ENCODE results near the gene IL1F10. TPM values are rescaled to one million over a fixed set of nuclear protein-coding genes. Genes with fewer than 3 reads are reported as not detected.

IL1F10 gene
- total and polyA plus RNA-seq, 2 of the 8 experiments (the other 6 are each of a cell fraction or from before 2014, with no cell fraction given), result not detected

GRCh38 chr2:113053666-113054065, 14.1 kb upstream of the IL1F10 start:
- ChIA-PET POLR2A (ENCODE audit: partially characterized antibody) (no interaction called here), CTCF (ENCODE audit: partially characterized antibody) (no interaction called here)
- FAIRE-seq, result no peak
- H3K4me1 ChIP-seq (replicated peaks in 1 of 4; ENCODE audit: control insufficient read depth in 3 of 4, insufficient read depth in 4 of 4, low read length in 3 of 4), result no peaks in the 10 kb centered on the region
- H2AFZ ChIP-seq (ENCODE audit: low read length), result no peak overlapping the region
- H2BK20ac ChIP-seq (ENCODE audit: low read length), result no peak overlapping the region
- peaks cover 23 to 34% of the 10 kb centered on the region in 2 experiments for H3K9me3 ChIP-seq (ENCODE audit: insufficient read depth in 2 of 2, low read depth in 1 of 2, low read length in 1 of 2)
- H2BK12ac ChIP-seq (ENCODE audit: low read depth, low read length), result no peak overlapping the region
- no peaks in the 10 kb centered on the region for H3K79me2 ChIP-seq (ENCODE audit: control insufficient read depth in 1 of 2, insufficient read depth in 2 of 2, low read length in 2 of 2)
- no peak for DNase-seq (ENCODE audit: low read depth in 1 of 2, low spot score in 2 of 2)
- H3K4me2 ChIP-seq (ENCODE audit: insufficient read depth in 1 of 2, low read depth in 2 of 2, low read length in 2 of 2), result no peak overlapping the region
- H4K91ac ChIP-seq (replicated peaks; ENCODE audit: insufficient read length, low read length), result no peak overlapping the region
- no peak overlapping the region for H2BK120ac ChIP-seq (replicated peaks; ENCODE audit: low read depth, low read length)
- no peaks in the 10 kb centered on the region for H3K27me3 ChIP-seq (replicated peaks in 1 of 4; ENCODE audit: control insufficient read depth in 3 of 4, extremely low read depth in 1 of 4, insufficient read depth in 3 of 4, low read length in 3 of 4)
- H3K18ac ChIP-seq (ENCODE audit: extremely low read depth, low read length), result no peak overlapping the region
- H3K27ac ChIP-seq (ENCODE audit: low read depth, low read length), result no peak overlapping the region
- no peaks in the 10 kb centered on the region for H3K79me1 ChIP-seq (ENCODE audit: low read depth, low read length)
- no peak overlapping the region for H3K14ac ChIP-seq (ENCODE audit: insufficient read length)
- no peak overlapping the region for H3K56ac ChIP-seq (replicated peaks; ENCODE audit: insufficient read length, low read depth, low read length)
- H2BK5ac ChIP-seq (ENCODE audit: low read depth, low read length), result no peak overlapping the region
- 84% methylated on average over 3 of the region's 3 CpGs; no CpG with 5 or more reads in 1 of the 2 experiments for WGBS, 2 experiments (ENCODE audit: extremely low coverage in 1 of 2, insufficient coverage in 1 of 2, insufficient read length in 1 of 2, insufficient replicate concordance in 2 of 2, low coverage in 1 of 2, low lambda C conversion rate in 2 of 2, missing lambda C conversion rate in 1 of 2)
- H4K20me1 ChIP-seq (replicated peaks in 1 of 2; ENCODE audit: control insufficient read depth in 1 of 2, insufficient read depth in 2 of 2, low read length in 2 of 2), result no peaks in the 10 kb centered on the region
- H4K5ac ChIP-seq (ENCODE audit: insufficient read length, low read depth, low read length), result no peak overlapping the region
- no peaks in the 10 kb centered on the region for H3K36me3 ChIP-seq (ENCODE audit: control insufficient read depth in 2 of 4, insufficient read depth in 4 of 4, low read length in 3 of 4)
- no peaks in the 10 kb centered on the region; the same call in 1 of the 2 replicates for H3K23me2 ChIP-seq (ENCODE audit: low read depth, low read length)
- H2AK5ac ChIP-seq (ENCODE audit: low read depth, low read length), result no peak overlapping the region
- no peak overlapping the region for H3K4me3 ChIP-seq (ENCODE audit: extremely low read depth in 1 of 4, insufficient read depth in 2 of 4, low read depth in 3 of 4, low read length in 4 of 4)
- H3K4ac ChIP-seq (replicated peaks; ENCODE audit: insufficient read length, low read depth, low read length), result no peak overlapping the region
- no peak overlapping the region for H4K8ac ChIP-seq (ENCODE audit: extremely low read depth, insufficient read depth, low read length)
- H3K23ac ChIP-seq (ENCODE audit: insufficient read length), result no peak overlapping the region
- H3K9ac ChIP-seq (replicated peaks in 1 of 4; ENCODE audit: extremely low read depth in 1 of 4, low read depth in 3 of 4, low read length in 3 of 4), result no peak overlapping the region
- H2BK15ac ChIP-seq (ENCODE audit: low read length), result no peak overlapping the region
- TF ChIP-seq SP1 (IDR thresholded peaks at IDR 0.05; ENCODE audit: low read depth, low read length) (no peak), PHF8 (conservative IDR thresholded peaks at IDR 0.05; ENCODE audit: low read depth, low read length) (no peak), TCF12 (IDR thresholded peaks at IDR 0.05; ENCODE audit: low read depth, low read length) (no peak), SAP30 (IDR thresholded peaks at IDR 0.05; ENCODE audit: insufficient read depth, insufficient replicate concordance, low read length) (no peak), RBBP5 (IDR thresholded peaks at IDR 0.05; ENCODE audit: borderline replicate concordance, low read depth, low read length) (no peak), ZNF274 (IDR thresholded peaks at IDR 0.05; ENCODE audit: borderline replicate concordance, extremely low read depth, low read length) (no peak), EZH2 (IDR thresholded peaks at IDR 0.05; ENCODE audit: low read depth, low read length, severe bottlenecking) (no peak), TBP (IDR thresholded peaks at IDR 0.05; ENCODE audit: low read depth, low read length) (no peak), NRF1 (IDR thresholded peaks at IDR 0.05; ENCODE audit: low read depth, low read length) (no peak), RFX5 (IDR thresholded peaks at IDR 0.05; ENCODE audit: borderline replicate concordance, low read depth, low read length) (no peak), POLR2AphosphoS5 (IDR thresholded peaks at IDR 0.05; ENCODE audit: low read depth, low read length) (no peak), BCL11A (IDR thresholded peaks at IDR 0.05; ENCODE audit: low read depth in 2 of 2, low read length in 2 of 2) (no peak), CBX8 (IDR thresholded peaks at IDR 0.05; ENCODE audit: borderline replicate concordance, low read depth, low read length) (no peak), ATF3 (IDR thresholded peaks at IDR 0.05; ENCODE audit: insufficient read depth, low read depth, low read length) (no peak), HDAC6 (IDR thresholded peaks at IDR 0.05; ENCODE audit: low read depth, low read length) (no peak)
